Smooth muscle cell of bladder (primary cell): ENCODE data around the gene FAM240A. TPM values are rescaled to one million over a fixed set of nuclear protein-coding genes. Genes with fewer than 3 reads are reported as not detected.

Experiments used
- total RNA-seq: library from RNA; depleted of rRNA; stranded (reverse); fragments of >200 nt; gene quantifications from 2 replicates; pipeline ENCODE4 v1.2.3, GENCODE V29; 2014

FAM240A gene
- total RNA-seq = not detected in 2 replicates

GRCh38 chr3:46612324-46612723 lies at the start of gene FAM240A:
Gene FAM240A (plus strand): TSS chr3:46612525. CDS start chr3:46612684, 159 bp downstream.

GRCh38 chr3:46566040-46566641 lies 46.2 kb upstream of the FAM240A start, which contains the start of gene LRRC2:
Gene LRRC2 (minus strand): TSS chr3:46566302. CDS start chr3:46551591, 14,711 bp downstream.

Other genes starting within 250 kb of the FAM240A start
- not detected in 2 replicates for gene CCR5, start 241.6 kb upstream of the FAM240A start, total RNA-seq
- gene CCRL2, start 205.3 kb upstream of the FAM240A start, total RNA-seq = under 0.01 and 0.09 TPM in 2 replicates
- gene LTF, start 147.6 kb upstream of the FAM240A start, total RNA-seq = 0.14 TPM in 1 of 2 replicates, not detected in the other
- not detected in 2 replicates for gene RTP3, start 114.5 kb upstream of the FAM240A start, total RNA-seq
- 6.0 and 6.8 TPM in 2 replicates for gene LRRC2, start 46.2 kb upstream of the FAM240A start, total RNA-seq
- gene ALS2CL, start 81.2 kb downstream of the FAM240A start, total RNA-seq = 0.85 and 1.2 TPM in 2 replicates
- 0.09 TPM in 1 of 2 replicates, not detected in the other for gene TMIE, start 88.9 kb downstream of the FAM240A start, total RNA-seq
- gene PRSS50, start 105.3 kb downstream of the FAM240A start, total RNA-seq = not detected in 2 replicates